CD4-positive, alpha-beta T cell treated with Interleukin-12 subunit alpha and Interleukin-12 subunit beta, for 1 hour (primary cell): ENCODE results near the gene TMEM221.
A peak's percentile ranks its signal among the peaks of the same experiment; 100 is the strongest.

Experiments
- DNase-seq: peaks from one replicate; pipeline ENCODE4 v3.0.0-alpha.2; 2020

The TMEM221 gene

GRCh38 chr19:17436874-17437267 is 11.6 kb downstream of the TMEM221 start:
- DNase-seq, result no peak

- DNase-seq, result no peak
Observed at GRCh38 chr19:17436094-17436873, 12.2 kb downstream of the TMEM221 start.

GRCh38 chr19:17435218-17435617 is 13.2 kb downstream of the TMEM221 start:
- DNase-seq, result no peak

- DNase-seq, result no peak
Observed at GRCh38 chr19:17431417-17431816, 17.1 kb downstream of the TMEM221 start.

GRCh38 chr19:17429641-17430113 is 18.8 kb downstream of the TMEM221 start:
- no peak for DNase-seq

GRCh38 chr19:17424743-17425365 is 23.6 kb downstream of the TMEM221 start:
- peak; percentile 16 for DNase-seq

GRCh38 chr19:17423429-17424208 is 24.8 kb downstream of the TMEM221 start:
- no peak for DNase-seq

- no peak for DNase-seq
Observed at GRCh38 chr19:17421942-17422341, 26.5 kb downstream of the TMEM221 start.

GRCh38 chr19:17420475-17420924 is 28.0 kb downstream of the TMEM221 start:
- peak; percentile 20 for DNase-seq

GRCh38 chr19:17419621-17420474 is 28.6 kb downstream of the TMEM221 start, which contains the start of gene MVB12A:
Gene MVB12A, plus strand, starts transcription at chr19:17420047. Its CDS starts 89 bp downstream, at chr19:17420136.
- peak; percentile 97 for DNase-seq

- no peak for DNase-seq
Observed at GRCh38 chr19:17419154-17419620, 29.3 kb downstream of the TMEM221 start.

- no peak for DNase-seq
Observed at GRCh38 chr19:17418710-17419109, 29.8 kb downstream of the TMEM221 start.

- no peak for DNase-seq
Observed at GRCh38 chr19:17415121-17415520, 33.3 kb downstream of the TMEM221 start.

- DNase-seq, result no peak
Observed at GRCh38 chr19:17414097-17414496, 34.4 kb downstream of the TMEM221 start.

- DNase-seq, result no peak
Observed at GRCh38 chr19:17411801-17412200, 36.7 kb downstream of the TMEM221 start.

GRCh38 chr19:17409990-17410389 is 38.5 kb downstream of the TMEM221 start:
- DNase-seq, result no peak

GRCh38 chr19:17406887-17407196 is 41.6 kb downstream of the TMEM221 start:
- DNase-seq, result no peak

- peak; percentile 27 for DNase-seq
Observed at GRCh38 chr19:17406046-17406886, 42.2 kb downstream of the TMEM221 start.

GRCh38 chr19:17405250-17406045 is 43.0 kb downstream of the TMEM221 start, which contains the start of gene BST2:
Gene BST2, minus strand, starts transcription at chr19:17405630. Its CDS starts 55 bp downstream, at chr19:17405575.
- DNase-seq, result peak; percentile 81

GRCh38 chr19:17404621-17405249 is 43.7 kb downstream of the TMEM221 start:
- DNase-seq, result no peak
